H7 (cell line): ENCODE data around the gene WFDC2. TPM values are rescaled to one million over a fixed set of nuclear protein-coding genes. Genes with fewer than 3 reads are reported as not detected.

Source experiments
- total RNA-seq: library from RNA; depleted of rRNA; stranded (reverse); fragments of >200 nt; shearing (Covaris generic); gene quantifications from 2 replicates; pipeline ENCODE4 v1.2.3, GENCODE V29; 2014; rRNA removed

WFDC2 gene
- total RNA-seq, 1 experiment from 2014 or later: 16.5 TPM

Other genes starting within 250 kb of the WFDC2 start
- not detected in 2 replicates for gene SEMG2, start 248.4 kb upstream of the WFDC2 start, total RNA-seq
- gene SLPI, start 215.2 kb upstream of the WFDC2 start, total RNA-seq: not detected in 2 replicates
- not detected in 2 replicates for gene RBPJL, start 162.9 kb upstream of the WFDC2 start, total RNA-seq
- gene MATN4, start 161.5 kb upstream of the WFDC2 start, total RNA-seq: 0.14 and 0.67 TPM in 2 replicates
- gene SDC4, start 121.3 kb upstream of the WFDC2 start, total RNA-seq: 47.3 and 56.1 TPM in 2 replicates
- gene SYS1, start 106.6 kb upstream of the WFDC2 start, total RNA-seq: 11.8 and 22.8 TPM in 2 replicates
- not detected in 2 replicates for gene TP53TG5, start 91.4 kb upstream of the WFDC2 start, total RNA-seq
- gene DBNDD2, start 61.5 kb upstream of the WFDC2 start, total RNA-seq: 12.5 and 23.4 TPM in 2 replicates
- 67.9 and 70.5 TPM in 2 replicates for gene PIGT, start 53.6 kb upstream of the WFDC2 start, total RNA-seq
- gene SPINT3, start 45.9 kb downstream of the WFDC2 start, total RNA-seq: not detected in 2 replicates
- gene WFDC6, start 69.7 kb downstream of the WFDC2 start, total RNA-seq: not detected in 2 replicates
- 0.03 TPM in 1 of 2 replicates, not detected in the other for gene EPPIN, start 77.6 kb downstream of the WFDC2 start, total RNA-seq
- gene WFDC8, start 109.5 kb downstream of the WFDC2 start, total RNA-seq: not detected in 2 replicates
- 0.33 TPM in 1 of 2 replicates, not detected in the other for gene WFDC10A, start 160.0 kb downstream of the WFDC2 start, total RNA-seq
- gene WFDC9, start 161.5 kb downstream of the WFDC2 start, total RNA-seq: not detected in 2 replicates
- not detected in 2 replicates for gene WFDC11, start 200.5 kb downstream of the WFDC2 start, total RNA-seq
- not detected in 2 replicates for gene WFDC13, start 232.3 kb downstream of the WFDC2 start, total RNA-seq
- gene WFDC10B, start 235.3 kb downstream of the WFDC2 start, total RNA-seq: 0.52 TPM in 1 of 2 replicates, not detected in the other